GM23338 (cell line): Measurements from ENCODE around the gene PIGS. TPM values are rescaled to one million over a fixed set of nuclear protein-coding genes. Genes with fewer than 3 reads are reported as not detected.

Source experiments
- ATAC-seq: fragments of 200-7000 bp; cut with Tn5 transposase; 3 replicates; pipeline ENCODE4 v1.9.1; 2020
- DNase-seq: peaks from one replicate; pipeline ENCODE4 v3.0.0-alpha.2; 2015; ENCODE audit warnings: low spot score
- H2AFZ ChIP-seq: fragments of 200-600 bp; sonication (generic); 2 replicates; pipeline ENCODE4 v1.8.0; 2016; ENCODE audit warnings: antibody characterized with exemption, mild to moderate bottlenecking, moderate library complexity
- H3F3A ChIP-seq: fragments of 200-600 bp; sonication (generic); replicated peaks from 2 replicates; pipeline ENCODE4 v1.8.0; 2017; ENCODE audit warnings: antibody characterized with exemption, mixed run types, low read depth
- H3K27ac ChIP-seq: fragments of 200-600 bp; sonication (generic); 2 replicates; pipeline ENCODE4 v1.6.1; 2016; ENCODE audit warnings: low read depth
- H3K27me3 ChIP-seq: fragments of 200-600 bp; sonication (generic); 2 replicates; pipeline ENCODE4 v1.8.0; 2016; ENCODE audit warnings: mild to moderate bottlenecking, mixed run types, moderate library complexity; ENCODE audit not compliant: insufficient read depth
- H3K36me3 ChIP-seq: fragments of 200-600 bp; sonication (generic); 2 replicates; pipeline ENCODE4 v1.8.0; 2016; ENCODE audit warnings: mild to moderate bottlenecking; ENCODE audit not compliant: insufficient read depth
- H3K4me1 ChIP-seq: fragments of 200-600 bp; sonication (generic); 2 replicates; pipeline ENCODE4 v1.8.0; 2016; ENCODE audit warnings: mild to moderate bottlenecking, moderate library complexity; ENCODE audit not compliant: insufficient read depth
- H3K4me2 ChIP-seq: fragments of 200-600 bp; sonication (generic); 2 replicates; pipeline ENCODE4 v1.7.1; 2017; ENCODE audit warnings: mixed run types
- H3K4me3 ChIP-seq: fragments of 200-600 bp; sonication (generic); 2 replicates; pipeline ENCODE4 v1.6.1; 2016; ENCODE audit warnings: mixed run types
- H3K79me2 ChIP-seq: fragments of 200-600 bp; sonication (generic); replicated peaks from 2 replicates; pipeline ENCODE4 v1.8.0; 2017; ENCODE audit warnings: mild to moderate bottlenecking; ENCODE audit not compliant: insufficient read depth
- H3K9me2 ChIP-seq: fragments of 200-600 bp; sonication (generic); 2 replicates; pipeline ENCODE4 v1.8.0; 2017; ENCODE audit not compliant: insufficient read depth
- H4K20me1 ChIP-seq: fragments of 200-600 bp; sonication (generic); replicated peaks from 2 replicates; pipeline ENCODE4 v1.8.0; 2017; ENCODE audit warnings: mild to moderate bottlenecking; ENCODE audit not compliant: insufficient read depth
- H3K27ac Mint-ChIP-seq: 2 replicates; pipeline ENCODE4 v1.8.0; 2020; ENCODE audit warnings: inconsistent platforms, mild to moderate bottlenecking, moderate library complexity, mixed read lengths
- H3K27me3 Mint-ChIP-seq: 3 replicates; pipeline ENCODE4 v1.8.0; 2022; ENCODE audit warnings: low read depth, mild to moderate bottlenecking, moderate library complexity, mixed read lengths, inconsistent platforms; ENCODE audit not compliant: insufficient read depth, poor library complexity
- H3K36me3 Mint-ChIP-seq: 3 replicates; pipeline ENCODE4 v1.8.0; 2021; ENCODE audit warnings: low read depth, mild to moderate bottlenecking, inconsistent platforms, moderate library complexity, mixed read lengths
- H3K4me1 Mint-ChIP-seq: 3 replicates; pipeline ENCODE4 v1.8.0; 2020; ENCODE audit warnings: mild to moderate bottlenecking, inconsistent platforms, mixed read lengths
- H3K4me3 Mint-ChIP-seq: 3 replicates; pipeline ENCODE4 v1.8.0; 2021; ENCODE audit warnings: moderate library complexity, mild to moderate bottlenecking, inconsistent platforms, mixed read lengths
- H3K9me3 Mint-ChIP-seq: 3 replicates; pipeline ENCODE4 v1.8.0; 2020; ENCODE audit warnings: moderate library complexity, mild to moderate bottlenecking, inconsistent platforms, mixed read lengths
- CREB1 ChIP-seq: fragments of 250-450 bp; sonication (Bioruptor Pico); IDR thresholded peaks from 2 replicates; pipeline ENCODE4 v1.5.0; 2020; ENCODE audit warnings: low read depth, mild to moderate bottlenecking, moderate library complexity
- CTCF ChIP-seq, 2 experiments: fragments of 200-600 bp in 1 of 2; sonication (generic) in 1 of 2; conservative IDR thresholded peaks; 2 replicates each; pipeline versions ENCODE4 v1.5.1 to v1.6.1; 2016 to 2017; ENCODE audit warnings: antibody characterized with exemption in 2 of 2, low read depth in 2 of 2, mild to moderate bottlenecking in 2 of 2, moderate library complexity in 1 of 2
- ETS1 ChIP-seq: IDR thresholded peaks from 2 replicates; pipeline ENCODE4 v1.6.1; 2016; ENCODE audit warnings: antibody characterized with exemption
- EZH2 ChIP-seq: fragments of 200-600 bp; sonication (generic); IDR thresholded peaks from one replicate; pipeline ENCODE4 v1.8.0; 2017; ENCODE audit warnings: antibody characterized with exemption, mild to moderate bottlenecking, low read depth; ENCODE audit not compliant: unreplicated experiment
- EZH2phosphoT487 ChIP-seq: fragments of 200-600 bp; sonication (generic); IDR thresholded peaks from one replicate; pipeline ENCODE4 v1.8.1; 2018; ENCODE audit warnings: antibody characterized with exemption; ENCODE audit not compliant: unreplicated experiment
- JUNB ChIP-seq: IDR thresholded peaks from one replicate; pipeline ENCODE4 v1.6.1; 2016; ENCODE audit warnings: antibody characterized with exemption; ENCODE audit not compliant: unreplicated experiment
- NANOG ChIP-seq: IDR thresholded peaks from 2 replicates; pipeline ENCODE4 v1.6.1; 2016; ENCODE audit warnings: antibody characterized with exemption, borderline replicate concordance
- POLR2AphosphoS5 ChIP-seq: IDR thresholded peaks from 2 replicates; pipeline ENCODE4 v1.6.1; 2016; ENCODE audit warnings: antibody characterized with exemption, low read depth
- REST ChIP-seq: IDR thresholded peaks from one replicate; pipeline ENCODE4 v1.6.1; 2018; ENCODE audit warnings: antibody characterized with exemption; ENCODE audit not compliant: unreplicated experiment
- STAT1 ChIP-seq: IDR thresholded peaks from one replicate; pipeline ENCODE4 v1.6.1; 2016; ENCODE audit warnings: antibody characterized with exemption; ENCODE audit not compliant: unreplicated experiment
- ZNF114 ChIP-seq: fragments of 250-450 bp; sonication (Bioruptor Pico); IDR thresholded peaks from 2 replicates; pipeline ENCODE4 v1.5.0; 2020; ENCODE audit warnings: mild to moderate bottlenecking, moderate library complexity
- ZNF331 ChIP-seq: fragments of 250-450 bp; sonication (Bioruptor Pico); IDR thresholded peaks from 2 replicates; pipeline ENCODE4 v1.5.0; 2020; ENCODE audit warnings: low read depth, mild to moderate bottlenecking, moderate library complexity
- ZNF462 ChIP-seq: fragments of 250-450 bp; sonication (Bioruptor Pico); IDR thresholded peaks from 2 replicates; pipeline ENCODE4 v1.5.0; 2020; ENCODE audit warnings: mild to moderate bottlenecking, moderate library complexity
- polyA plus RNA-seq: library from polyadenylated mRNA; unstranded; fragments of >200 nt; fragmentation: Nextera tagmentation; extraction: Ambion mirVana; gene quantifications from 2 replicates; pipeline ENCODE4 v1.2.1, GENCODE V29; 2016
- total RNA-seq: library from RNA; depleted of rRNA; stranded (reverse); fragments of >200 nt; shearing (Covaris generic); gene quantifications from 2 replicates; pipeline ENCODE4 v1.2.3, GENCODE V29; 2014

Gene PIGS
- total and polyA plus RNA-seq, 2 experiments from 2014 or later, result 16.4 to 53.2 TPM

GRCh38 chr17:28547096-28547622 lies 24.2 kb downstream of the PIGS start:
- H4K20me1 ChIP-seq, result no peaks in the 10 kb centered on the region; the same call in 1 of the 2 replicates
- Mint-ChIP-seq H3K27ac (no peak overlapping the region), H3K27me3 (peaks cover 17% of the 10 kb centered on the region)

More at GRCh38 chr17:28547096-28547622, 24.2 kb downstream of the PIGS start:
- H3K27ac ChIP-seq, result no peak overlapping the region
- H3K4me3 ChIP-seq, result no peak overlapping the region
- H3K36me3 Mint-ChIP-seq, result no peaks in the 10 kb centered on the region; the same call in 2 of the 3 replicates
- H3K27me3 ChIP-seq, result no peaks in the 10 kb centered on the region
- no peak for TF ChIP-seq JUNB
- TF ChIP-seq EZH2, result no peak
- no peak for TF ChIP-seq POLR2AphosphoS5
- no peak for TF ChIP-seq ETS1
- TF ChIP-seq ZNF331 (CRISPR knock-in tag), result no peak
- no peak for TF ChIP-seq ZNF114 (CRISPR knock-in tag)
- no peak for TF ChIP-seq ZNF462 (CRISPR knock-in tag)
- TF ChIP-seq REST, result no peak
- no peak for TF ChIP-seq EZH2phosphoT487
- TF ChIP-seq CTCF (conservative IDR thresholded peaks at IDR 0.05; ENCODE audit: low read depth in 2 of 2), result no peak
- no peak for TF ChIP-seq CREB1 (CRISPR knock-in tag)
- TF ChIP-seq STAT1, result no peak
- TF ChIP-seq NANOG, result no peak
- H3K4me2 ChIP-seq, result no peak overlapping the region
- ATAC-seq (no peak), DNase-seq (no peak)
- no peaks in the 10 kb centered on the region for H3K36me3 ChIP-seq
- no peak overlapping the region for H3K4me3 Mint-ChIP-seq
- H3K9me3 Mint-ChIP-seq, result no peaks in the 10 kb centered on the region
- peaks cover 17% of the 10 kb centered on the region for H3K4me1 ChIP-seq
- H2AFZ ChIP-seq, result no peak overlapping the region
- H3F3A ChIP-seq, result no peaks in the 10 kb centered on the region
- H3K79me2 ChIP-seq, result peaks cover 8% of the 10 kb centered on the region
- no peaks in the 10 kb centered on the region for H3K9me2 ChIP-seq
- H3K4me1 Mint-ChIP-seq, result peaks cover 31% of the 10 kb centered on the region
